Panc1 (cell line): ENCODE measurements around the gene RASSF7. TPM values are rescaled to one million over a fixed set of nuclear protein-coding genes. Genes with fewer than 3 reads are reported as not detected.

Experiments
- ATAC-seq: fragments of 200-7000 bp; cut with Tn5 transposase; 2 replicates; pipeline ENCODE4 v1.9.1; 2020; ENCODE audit warnings: mild to moderate bottlenecking, moderate library complexity
- BruUV-seq: library from RNA; stranded (reverse); fragments of 400-500 nt; replicated peaks from 2 replicates; lab custom pipeline; 2021; lab: Mats Ljungman, UMichigan
- CTCF ChIA-PET: fragments of 300-600 bp; sonication (Branson Sonifier 250); formaldehyde crosslinking; loops from one replicate; lab custom pipeline; 2022; ENCODE audit warnings: antibody characterized with exemption; lab: Charles Lee
- POLR2A ChIA-PET: fragments of 300-600 bp; sonication (Branson Sonifier 250); formaldehyde crosslinking; loops from one replicate; lab custom pipeline; 2022; ENCODE audit warnings: antibody characterized with exemption; lab: Charles Lee
- DNase-seq: peaks from one replicate; pipeline ENCODE4 v3.0.0-alpha.2; 2010; ENCODE audit warnings: low read depth, low spot score
- H3K27ac ChIP-seq: 2 replicates; pipeline ENCODE4 v1.5.1; 2011; ENCODE audit warnings: mild to moderate bottlenecking, low read length, inconsistent platforms
- H3K27me3 ChIP-seq: fragments of 200-500 bp; sonication (Bioruptor generic); 2 replicates; pipeline ENCODE4 v1.6.0; 2014; ENCODE audit warnings: low read length, inconsistent platforms; ENCODE audit not compliant: control insufficient read depth, insufficient read depth
- H3K36me3 ChIP-seq: fragments of 200-500 bp; sonication (Bioruptor generic); 2 replicates; pipeline ENCODE4 v1.5.1; 2014; ENCODE audit warnings: inconsistent platforms, mild to moderate bottlenecking, low read length, moderate library complexity; ENCODE audit not compliant: control insufficient read depth, insufficient read depth
- H3K4me1 ChIP-seq: 2 replicates; pipeline ENCODE4 v1.5.1; 2011; ENCODE audit warnings: inconsistent platforms, mild to moderate bottlenecking, low read length, moderate library complexity; ENCODE audit not compliant: control insufficient read depth, insufficient read depth
- H3K4me3 ChIP-seq, 2 experiments: 2 replicates each; pipeline ENCODE4 v1.5.1; 2011 to 2012; ENCODE audit warnings: low read depth in 2 of 2, low read length in 2 of 2, mild to moderate bottlenecking in 2 of 2, inconsistent platforms in 1 of 2, moderate library complexity in 1 of 2
- H3K9me3 ChIP-seq: fragments of 200-500 bp; sonication (Bioruptor generic); 2 replicates; pipeline ENCODE4 v1.5.1; 2014; ENCODE audit warnings: low read depth, mild to moderate bottlenecking, inconsistent platforms, low read length, moderate library complexity; ENCODE audit not compliant: control insufficient read depth, insufficient read depth
- CTCF ChIP-seq: fragments of 450-650 bp; IDR thresholded peaks from 2 replicates; pipeline ENCODE4 v1.5.1; 2017; ENCODE audit warnings: mild to moderate bottlenecking
- POLR2AphosphoS5 ChIP-seq: IDR thresholded peaks from 2 replicates; pipeline ENCODE4 v1.6.1; 2012; ENCODE audit warnings: mild to moderate bottlenecking, low read depth, low read length, moderate library complexity
- REST ChIP-seq, 2 experiments: IDR thresholded peaks; 2 replicates each; pipeline ENCODE4 v1.6.1; 2011 to 2012; ENCODE audit warnings: low read depth in 2 of 2, control low read depth in 1 of 2, low read length in 1 of 2, mild to moderate bottlenecking in 1 of 2, moderate library complexity in 1 of 2; ENCODE audit not compliant: insufficient read depth in 1 of 2
- SIN3A ChIP-seq: IDR thresholded peaks from 2 replicates; pipeline ENCODE4 v1.6.1; 2012; ENCODE audit warnings: low read depth, mild to moderate bottlenecking, low read length, moderate library complexity, borderline replicate concordance; ENCODE audit not compliant: insufficient read depth
- TCF7L2 ChIP-seq: IDR thresholded peaks from 2 replicates; pipeline ENCODE4 v1.6.1; 2011; ENCODE audit warnings: mild to moderate bottlenecking, low read depth, low read length, inconsistent platforms
- in situ Hi-C: cut with HindIII; loops from 2 replicates; pipeline ENCODE4 v1.10.0; 2016; ENCODE audit warnings: low sequenced_read_pairs, low pct_unique_long_range_greater_than_20kb
- intact Hi-C: fragments of 100-400 bp; cut with micrococcal nuclease; formaldehyde crosslinking; loops from one replicate; pipeline ENCODE4 v1.10.0; 2022; ENCODE audit not compliant: unreplicated experiment
- total RNA-seq: library from RNA; stranded (reverse); gene quantifications from one replicate; pipeline ENCODE4 v1.2.1, GENCODE V29; 2021; ENCODE audit not compliant: unreplicated experiment

RASSF7 gene
- total RNA-seq, 1 experiment from 2014 or later = 81.8 TPM

- H3K4me1 ChIP-seq = peaks cover 31% of the 10 kb centered on the region
- ATAC-seq = peak; percentile 49
- no peaks in the 10 kb centered on the region for H3K9me3 ChIP-seq
- H3K4me3 ChIP-seq = peak within 1 kb of the TSS; percentile 69 to 84
- in situ Hi-C loops (no loop called here), intact Hi-C loops (no loop called here)
- TF ChIP-seq SIN3A (peak; percentile 63; the same call in 1 of the 2 replicates), REST (IDR thresholded peaks at IDR 0.05; ENCODE audit: insufficient read depth in 1 of 2, low read depth in 2 of 2, low read length in 1 of 2) (no peak), CTCF (no peak), TCF7L2 (no peak), POLR2AphosphoS5 (no peak)
- peaks cover 3% of the 10 kb centered on the region; the same call in 1 of the 2 replicates for H3K36me3 ChIP-seq
- DNase-seq = peak; percentile 47
- POLR2A ChIA-PET = no interaction called here
- no TSS peak for BruUV-seq
- no peaks in the 10 kb centered on the region for H3K27me3 ChIP-seq
- peak within 1 kb of the TSS; percentile 79 for H3K27ac ChIP-seq
- CTCF ChIA-PET = interaction anchor here (0.6 to 0.7 kb wide), 2 partner anchors 140 to 1845 kb away, joined by 3 to 4 read pairs; no protein-coding TSS in a partner anchor
Observed at GRCh38 chr11:536841-537621, 23.7 kb upstream of the RASSF7 start, which contains the start of gene LRRC56. LRRC56 (plus strand) TSS chr11:537527; CDS start chr11:540685, 3,158 bp downstream.

- no peak for DNase-seq
- Histone ChIP-seq H3K4me3 (peak overlapping the region; percentile 69 to 84), H3K27me3 (no peaks in the 10 kb centered on the region), H3K27ac (peak overlapping the region; percentile 79), H3K9me3 (no peaks in the 10 kb centered on the region), H3K36me3 (peaks cover 3% of the 10 kb centered on the region; the same call in 1 of the 2 replicates), H3K4me1 (peaks cover 31% of the 10 kb centered on the region)
- TF ChIP-seq REST (IDR thresholded peaks at IDR 0.05; ENCODE audit: insufficient read depth in 1 of 2, low read depth in 2 of 2, low read length in 1 of 2) (no peak), POLR2AphosphoS5 (no peak), CTCF (no peak), TCF7L2 (no peak), SIN3A (no peak)
- CTCF ChIA-PET = interaction anchor here (0.6 kb wide), 1 partner anchor 140 kb away, joined by 3 read pairs; no protein-coding TSS in a partner anchor
- BruUV-seq = no TSS peak
- intact Hi-C loops (no loop called here), in situ Hi-C loops (no loop called here)
- POLR2A ChIA-PET = no interaction called here
- no peak for ATAC-seq
Observed at GRCh38 chr11:537622-538430, 22.9 kb upstream of the RASSF7 start.
